HG02798 (cell line): ENCODE data around the gene XIRP2.
"Not testable (repeated sequence)": the region's sequence is repeated elsewhere in the genome, so short reads cannot be mapped to it uniquely, and the experiment has no call there.

Source experiments
- ATAC-seq: cut with Tn5 transposase; IDR thresholded peaks from one replicate; pipeline ENCODE4 v1.9.1; 2021; ENCODE audit warnings: mild to moderate bottlenecking; ENCODE audit not compliant: unreplicated experiment, poor library complexity

The XIRP2 gene

GRCh38 chr2:167268245-167268644, 380.0 kb downstream of the XIRP2 start:
- not testable (repeated sequence) for ATAC-seq

- ATAC-seq = no peak
These were observed 383.7 kb downstream of the XIRP2 start for GRCh38 chr2:167271932-167272331.

GRCh38 chr2:167275046-167275445, 386.8 kb downstream of the XIRP2 start:
- ATAC-seq = no peak

GRCh38 chr2:167279810-167280209, 391.5 kb downstream of the XIRP2 start:
- ATAC-seq = no peak

GRCh38 chr2:167287212-167287611, 398.9 kb downstream of the XIRP2 start:
- no peak for ATAC-seq

- no peak for ATAC-seq
These were observed 401.6 kb downstream of the XIRP2 start for GRCh38 chr2:167289651-167290410.

- ATAC-seq = peak; percentile 100
These were observed 404.3 kb downstream of the XIRP2 start, which contains the start of gene B3GALT1 for GRCh38 chr2:167292430-167293171. B3GALT1 (plus strand) TSS chr2:167293001.

GRCh38 chr2:167293172-167293781, 405.0 kb downstream of the XIRP2 start:
- ATAC-seq = peak; percentile 4

GRCh38 chr2:167293943-167294775, 405.9 kb downstream of the XIRP2 start:
- ATAC-seq = no peak

- no peak for ATAC-seq
These were observed 406.5 kb downstream of the XIRP2 start for GRCh38 chr2:167294776-167295140.

- no peak for ATAC-seq
These were observed 409.0 kb downstream of the XIRP2 start for GRCh38 chr2:167297292-167297691.

GRCh38 chr2:167298017-167298416, 409.7 kb downstream of the XIRP2 start:
- ATAC-seq = no peak
